Measurements from ENCODE around the gene ATP6V0E2.

GRCh38 chr7:149863500-149863899 lies 10.3 kb upstream of the ATP6V0E2 start:
- no peak for TF ChIP-seq CTCF (conservative IDR thresholded peaks at IDR 0.05; ENCODE audit: low read depth, low read length)
- TF ChIP-seq EZH2 (IDR thresholded peaks at IDR 0.05; ENCODE audit: borderline replicate concordance, low read depth, low read length, poor library complexity, severe bottlenecking): no peak

Data from A673 (cell line).